Liver (tissue), 9 donors: Measurements from ENCODE around the gene CDC5L. TPM values are rescaled to one million over a fixed set of nuclear protein-coding genes. Genes with fewer than 3 reads are reported as not detected.

ENCODE experiments used
- DNase-seq: peaks from one replicate; pipeline ENCODE4 v3.0.0-alpha.2; 2017; ENCODE audit warnings: low spot score
- H3K27ac ChIP-seq, 2 donors: one replicate each; pipeline ENCODE4 v1.7.0; 2013; ENCODE audit warnings: inconsistent platforms in 2 of 2, low read length in 2 of 2, control low read depth in 1 of 2, low read depth in 1 of 2, mild to moderate bottlenecking in 1 of 2
- H3K27me3 ChIP-seq, 4 donors: one replicate each; pipeline versions ENCODE4 v1.6.1 to v1.7.0; 2013; ENCODE audit warnings: low read length in 3 of 4, inconsistent platforms in 1 of 4, mild to moderate bottlenecking in 1 of 4, moderate library complexity in 1 of 4; ENCODE audit not compliant: control insufficient read depth in 4 of 4, insufficient read depth in 4 of 4
- H3K36me3 ChIP-seq, 4 donors: one replicate each; pipeline versions ENCODE4 v1.6.1 to v1.7.0; 2013; ENCODE audit warnings: low read length in 3 of 4, mild to moderate bottlenecking in 3 of 4, low read depth in 1 of 4, moderate library complexity in 1 of 4; ENCODE audit not compliant: control insufficient read depth in 4 of 4, insufficient read depth in 3 of 4
- H3K4me1 ChIP-seq, 4 donors: one replicate each; pipeline versions ENCODE4 v1.6.1 to v1.7.0; 2013; ENCODE audit warnings: low read length in 3 of 4, mild to moderate bottlenecking in 3 of 4, moderate library complexity in 1 of 4; ENCODE audit not compliant: control insufficient read depth in 4 of 4, insufficient read depth in 4 of 4
- H3K4me3 ChIP-seq, 3 donors: one replicate each; pipeline versions ENCODE4 v1.6.1 to v1.7.0; 2013; ENCODE audit warnings: low read length in 3 of 3, control low read depth in 1 of 3, low read depth in 1 of 3, mild to moderate bottlenecking in 1 of 3
- H3K9ac ChIP-seq, 2 donors: one replicate each; pipeline ENCODE4 v1.7.0; 2013; ENCODE audit warnings: low read length in 2 of 2, mild to moderate bottlenecking in 2 of 2, moderate library complexity in 2 of 2, control low read depth in 1 of 2, low read depth in 1 of 2
- H3K9me3 ChIP-seq, 4 donors: one replicate each; pipeline versions ENCODE4 v1.6.1 to v1.7.0; 2013; ENCODE audit warnings: low read length in 3 of 4; ENCODE audit not compliant: control insufficient read depth in 4 of 4
- ATF3 ChIP-seq: IDR thresholded peaks from 2 replicates; pipeline ENCODE4 v1.6.1; 2016; ENCODE audit warnings: antibody characterized with exemption
- CTCF ChIP-seq: fragments of 150-350 bp; IDR thresholded peaks from 2 replicates; pipeline ENCODE4 v1.5.1; 2017; ENCODE audit warnings: improper control_type of control experiment, low read depth, low read length; ENCODE audit not compliant: missing input control
- EGR1 ChIP-seq, 2 donors: IDR thresholded peaks; 2 replicates each; pipeline ENCODE4 v1.6.1; 2016 to 2018; ENCODE audit warnings: antibody characterized with exemption in 2 of 2, low read depth in 2 of 2
- FOXA1 ChIP-seq: IDR thresholded peaks from 2 replicates; pipeline ENCODE4 v1.6.1; 2016; ENCODE audit warnings: antibody characterized with exemption
- FOXA2 ChIP-seq: IDR thresholded peaks from 2 replicates; pipeline ENCODE4 v1.6.1; 2016; ENCODE audit warnings: antibody characterized with exemption
- HNF4A ChIP-seq, 2 donors: conservative IDR thresholded peaks; 2 replicates each; pipeline ENCODE4 v1.6.1; 2016; ENCODE audit warnings: antibody characterized with exemption in 2 of 2, mild to moderate bottlenecking in 2 of 2
- HNF4G ChIP-seq: IDR thresholded peaks from 2 replicates; pipeline ENCODE4 v1.6.1; 2016; ENCODE audit warnings: antibody characterized with exemption
- JUND ChIP-seq, 2 donors: IDR thresholded peaks; 2 replicates each; pipeline ENCODE4 v1.6.1; 2016; ENCODE audit warnings: antibody characterized with exemption in 2 of 2
- MAX ChIP-seq: IDR thresholded peaks from 2 replicates; pipeline ENCODE4 v1.6.1; 2016; ENCODE audit warnings: antibody characterized with exemption
- NR2F2 ChIP-seq: IDR thresholded peaks from 2 replicates; pipeline ENCODE4 v1.6.1; 2016; ENCODE audit warnings: antibody characterized with exemption
- RAD21 ChIP-seq, 2 donors: IDR thresholded peaks; 2 replicates each; pipeline ENCODE4 v1.6.1; 2016; ENCODE audit warnings: antibody characterized with exemption in 2 of 2, mild to moderate bottlenecking in 2 of 2
- REST ChIP-seq: IDR thresholded peaks from 2 replicates; pipeline ENCODE4 v1.6.1; 2016; ENCODE audit warnings: antibody characterized with exemption, mild to moderate bottlenecking
- SP1 ChIP-seq: IDR thresholded peaks from 2 replicates; pipeline ENCODE4 v1.6.1; 2018; ENCODE audit warnings: antibody characterized with exemption, mild to moderate bottlenecking
- YY1 ChIP-seq: IDR thresholded peaks from 2 replicates; pipeline ENCODE4 v1.6.1; 2016; ENCODE audit warnings: antibody characterized with exemption, mild to moderate bottlenecking
- ZBTB33 ChIP-seq: IDR thresholded peaks from 2 replicates; pipeline ENCODE4 v1.6.1; 2016; ENCODE audit warnings: antibody characterized with exemption
- WGBS: extraction: QIAGEN DNeasy Blood & Tissue Kit; methylation state at CpG from one replicate; pipeline ENCODE4 v1.1.7; 2013; 5-methylcytosine and 5-hydroxymethylcytosine counted together
- polyA plus RNA-seq, 2 donors: library from polyadenylated mRNA; stranded (reverse) in 1 of 2; unstranded in 1 of 2; fragments of 200-250 nt in 1 of 2; fragments of >200 nt in 1 of 2; fragmentation: Nextera tagmentation in 1 of 2; extraction: Ambion mirVana in 1 of 2; gene quantifications; one replicate each; pipeline versions ENCODE4 v1.2.1 to v1.2.3, GENCODE V29; 2013 to 2015
- total RNA-seq, 2 donors: library from RNA; depleted of rRNA; stranded (reverse); fragments of >200 nt; gene quantifications; one replicate each; pipeline ENCODE4 v1.2.3, GENCODE V29; 2014
- donor health status: healthy.
- donor health status: healthy.
- donor health status: healthy.
- donor health status: healthy.
- donor health status: healthy.

Gene CDC5L
- total and polyA plus RNA-seq, 4 donors = 5.4 to 12.3 (median 11.0) TPM

GRCh38 chr6:44359973-44360372 lies 27.5 kb upstream of the CDC5L start:
- no peak overlapping the region for H3K27ac ChIP-seq
- no peak for DNase-seq
- no peaks in the 10 kb centered on the region for H3K27me3 ChIP-seq
- H3K4me1 ChIP-seq = no peaks in the 10 kb centered on the region
- 91% methylated on average over 3 of the region's 3 CpGs for WGBS
- no peak overlapping the region for H3K4me3 ChIP-seq
- TF ChIP-seq JUND (IDR thresholded peaks at IDR 0.05) (no peak), CTCF (no peak), ATF3 (no peak), REST (no peak)
- H3K36me3 ChIP-seq = no peaks in the 10 kb centered on the region
- H3K9ac ChIP-seq = no peak overlapping the region
- H3K9me3 ChIP-seq = peaks cover 0 to 2% (median 0%) of the 10 kb centered on the region in 4 donors

GRCh38 chr6:44361947-44362346 lies 25.6 kb upstream of the CDC5L start:
- Histone ChIP-seq H3K27me3 (no peaks in the 10 kb centered on the region), H3K4me1 (peaks cover 0 to 7% (median under 1%) of the 10 kb centered on the region in 4 donors), H3K9ac (no peak overlapping the region), H3K4me3 (no peak overlapping the region), H3K36me3 (no peaks in the 10 kb centered on the region), H3K9me3 (no peaks in the 10 kb centered on the region), H3K27ac (no peak overlapping the region)
- WGBS = 88% methylated on average over 6 of the region's 6 CpGs
- TF ChIP-seq REST (no peak), JUND (IDR thresholded peaks at IDR 0.05) (no peak), RAD21 (IDR thresholded peaks at IDR 0.05) (no peak), HNF4G (no peak), NR2F2 (no peak), FOXA1 (no peak), YY1 (no peak), MAX (no peak), FOXA2 (no peak), HNF4A (conservative IDR thresholded peaks at IDR 0.05) (no peak), SP1 (no peak), EGR1 (IDR thresholded peaks at IDR 0.05; ENCODE audit: low read depth in 2 of 2) (no peak), CTCF (no peak), ZBTB33 (no peak), ATF3 (no peak)
- no peak for DNase-seq
